BE2C (cell line): ENCODE results near the gene GARIN5A.
A peak's percentile ranks its signal among the peaks of the same experiment; 100 is the strongest.

Experiments
- DNase-seq: peaks from one replicate; pipeline ENCODE4 v3.0.0-alpha.2; 2020
- H3K27me3 ChIP-seq: fragments of 250-450 bp; sonication (Bioruptor Pico); 2 replicates; pipeline ENCODE4 v1.5.1; 2020; ENCODE audit warnings: mild to moderate bottlenecking
- H3K36me3 ChIP-seq: fragments of 250-450 bp; sonication (Bioruptor Pico); 2 replicates; pipeline ENCODE4 v1.5.1; 2020; ENCODE audit warnings: mild to moderate bottlenecking
- H3K4me1 ChIP-seq: fragments of 250-450 bp; sonication (Bioruptor Pico); 2 replicates; pipeline ENCODE4 v1.5.1; 2020
- H3K4me3 ChIP-seq: 2 replicates; pipeline ENCODE4 v1.5.1; 2011; ENCODE audit warnings: low read depth, low read length
- H3K9me3 ChIP-seq: fragments of 250-450 bp; sonication (Bioruptor Pico); 2 replicates; pipeline ENCODE4 v1.5.1; 2020
- CTCF ChIP-seq: IDR thresholded peaks from 2 replicates; pipeline ENCODE4 v1.5.1; 2012; ENCODE audit warnings: mild to moderate bottlenecking, low read depth, low read length

Gene GARIN5A

GRCh38 chr19:50437862-50438449, 38.7 kb downstream of the GARIN5A start:
- no peak for TF ChIP-seq CTCF

GRCh38 chr19:50435627-50436026, 41.0 kb downstream of the GARIN5A start:
- TF ChIP-seq CTCF = no peak
- DNase-seq = no peak
- no peak overlapping the region for H3K4me3 ChIP-seq
- no peaks in the 10 kb centered on the region for H3K36me3 ChIP-seq
- H3K4me1 ChIP-seq = peaks cover 7% of the 10 kb centered on the region
- H3K9me3 ChIP-seq = no peaks in the 10 kb centered on the region
- no peaks in the 10 kb centered on the region for H3K27me3 ChIP-seq

More at GRCh38 chr19:50437862-50438449, 38.7 kb downstream of the GARIN5A start:
- Histone ChIP-seq H3K36me3 (no peaks in the 10 kb centered on the region), H3K4me3 (no peak overlapping the region), H3K9me3 (no peaks in the 10 kb centered on the region), H3K27me3 (no peaks in the 10 kb centered on the region; the same call in 1 of the 2 replicates), H3K4me1 (peaks cover 5% of the 10 kb centered on the region)
- no peak for DNase-seq

DNA sequence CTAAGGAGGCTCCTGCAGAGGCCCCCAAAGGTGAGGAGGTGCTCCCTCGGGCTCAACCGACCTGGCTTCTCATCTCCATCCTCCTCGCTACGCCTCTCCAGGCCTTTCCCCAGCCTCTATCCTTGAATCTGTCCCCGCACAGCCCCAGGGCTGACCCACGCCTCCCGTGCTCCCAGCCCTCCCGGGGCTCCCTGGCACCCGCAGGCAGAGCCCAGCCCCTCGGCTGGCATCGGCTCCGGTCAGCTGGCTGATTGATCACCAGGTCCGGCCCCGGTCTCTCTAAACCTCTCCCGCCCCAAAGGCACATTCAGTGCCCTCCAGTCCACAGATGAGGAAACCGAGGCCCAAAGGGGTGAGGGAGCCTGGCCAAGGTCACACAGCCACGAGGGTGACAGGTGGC, 41.4 kb downstream of the GARIN5A start:
- no peak overlapping the region for H3K4me3 ChIP-seq
- TF ChIP-seq CTCF = no peak
- no peak for DNase-seq
- no peaks in the 10 kb centered on the region for H3K27me3 ChIP-seq
- H3K36me3 ChIP-seq = no peaks in the 10 kb centered on the region
- H3K9me3 ChIP-seq = no peaks in the 10 kb centered on the region
- H3K4me1 ChIP-seq = peaks cover 7% of the 10 kb centered on the region

DNA sequence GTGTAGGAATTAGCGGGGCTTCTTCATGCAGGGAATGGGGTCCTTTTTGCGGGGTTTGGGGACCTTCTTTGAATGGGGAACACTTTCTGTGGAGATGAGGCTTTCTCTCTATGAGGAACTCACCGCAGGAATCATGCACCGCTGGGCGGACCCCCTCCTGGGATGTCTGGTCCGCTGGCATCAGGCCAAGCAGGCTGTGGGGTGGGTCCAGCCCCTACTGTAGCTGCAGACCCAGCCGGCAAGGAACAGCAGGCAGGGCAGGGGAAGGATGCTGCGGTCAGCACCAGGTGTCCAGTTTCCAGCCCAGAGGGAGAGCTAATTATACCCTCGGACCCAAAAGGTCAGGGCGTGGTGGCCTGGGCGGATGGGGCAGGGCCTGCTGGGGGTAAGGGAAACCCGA, 42.1 kb downstream of the GARIN5A start:
- DNase-seq = peak; percentile 88
- no peak for TF ChIP-seq CTCF
- Histone ChIP-seq H3K4me3 (no peak overlapping the region), H3K36me3 (no peaks in the 10 kb centered on the region), H3K9me3 (no peaks in the 10 kb centered on the region), H3K27me3 (no peaks in the 10 kb centered on the region), H3K4me1 (peaks cover 7% of the 10 kb centered on the region)

GRCh38 chr19:50433201-50434180, 43.2 kb downstream of the GARIN5A start:
- no peaks in the 10 kb centered on the region for H3K36me3 ChIP-seq
- H3K27me3 ChIP-seq = no peaks in the 10 kb centered on the region
- H3K4me1 ChIP-seq = peaks cover 7% of the 10 kb centered on the region
- H3K4me3 ChIP-seq = no peak overlapping the region
- H3K9me3 ChIP-seq = no peaks in the 10 kb centered on the region
- TF ChIP-seq CTCF = no peak
- DNase-seq = no peak
